Gastrocnemius medialis (tissue), 4 donors: ENCODE data around the gene APEX2.

Source experiments
- CTCF ChIP-seq, 5 experiments: fragments of 450-650 bp in 3 of 5; fragments of 200-600 bp in 2 of 5; sonication (generic) in 2 of 5; IDR thresholded peaks in 4 of 5; conservative IDR thresholded peaks in 1 of 5; 1 replicate in 4 of 5; 2 replicates in 1 of 5; pipeline ENCODE4 v1.5.1; 2016 to 2019; ENCODE audit warnings: antibody characterized with exemption in 5 of 5, mild to moderate bottlenecking in 3 of 5, moderate library complexity in 3 of 5
- POLR2A ChIP-seq, 2 donors: fragments of 450-650 bp; IDR thresholded peaks; one replicate each; pipeline ENCODE4 v1.6.1; 2017; ENCODE audit warnings: antibody characterized with exemption in 2 of 2, mild to moderate bottlenecking in 2 of 2, moderate library complexity in 2 of 2

- TF ChIP-seq CTCF (IDR thresholded peaks at IDR 0.05 in 4 of 5, conservative IDR thresholded peaks at IDR 0.05 in 1 of 5) (no peak), POLR2A (IDR thresholded peaks at IDR 0.05) (no peak)
Observed at GRCh38 chrX:55004231-55004630, 4.1 kb downstream of the APEX2 start.
